Measurements from ENCODE around the gene STK16.
A peak's percentile ranks its signal among the peaks of the same experiment; 100 is the strongest.

STK16 gene

DNA sequence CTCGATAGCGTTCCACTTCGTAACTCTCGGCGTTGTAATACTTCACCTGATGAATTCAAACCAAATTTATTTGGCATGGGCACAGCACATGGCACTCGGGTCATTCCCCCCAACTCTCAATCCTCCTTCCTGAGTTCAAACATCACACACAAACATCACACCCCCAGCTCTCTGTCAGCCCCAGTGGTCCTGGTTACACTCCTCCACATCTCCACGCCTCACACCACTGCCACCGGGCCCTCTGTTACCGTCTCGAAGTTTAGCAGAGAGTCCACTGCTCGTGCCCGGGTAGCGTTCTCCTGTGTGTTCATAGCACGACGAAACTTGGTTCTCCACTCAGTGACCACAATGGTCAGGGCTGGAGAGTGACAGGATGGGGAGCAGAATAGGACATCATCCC lies 31.1 kb upstream of the STK16 start:
- DNase-seq: no peak

DNA sequence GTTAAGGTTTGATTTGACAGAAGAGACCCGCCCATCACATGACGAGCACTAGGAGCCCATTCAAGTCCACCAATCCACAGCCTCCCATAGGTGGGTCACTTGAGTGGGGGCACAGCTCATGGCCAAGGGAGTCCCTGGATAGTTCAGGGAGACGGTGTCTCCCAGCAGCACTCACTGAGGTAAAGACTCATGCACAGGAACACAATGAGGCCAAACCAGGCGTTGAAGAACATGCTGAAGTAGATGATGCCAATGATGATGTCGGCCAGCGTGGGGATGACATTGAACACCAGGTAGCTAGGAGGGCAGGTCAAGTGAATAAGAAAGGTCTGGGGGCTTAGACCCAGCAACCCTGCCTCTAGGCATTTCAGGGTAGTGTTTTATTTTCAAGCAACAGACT lies 30.5 kb upstream of the STK16 start:
- DNase-seq: no peak

DNA sequence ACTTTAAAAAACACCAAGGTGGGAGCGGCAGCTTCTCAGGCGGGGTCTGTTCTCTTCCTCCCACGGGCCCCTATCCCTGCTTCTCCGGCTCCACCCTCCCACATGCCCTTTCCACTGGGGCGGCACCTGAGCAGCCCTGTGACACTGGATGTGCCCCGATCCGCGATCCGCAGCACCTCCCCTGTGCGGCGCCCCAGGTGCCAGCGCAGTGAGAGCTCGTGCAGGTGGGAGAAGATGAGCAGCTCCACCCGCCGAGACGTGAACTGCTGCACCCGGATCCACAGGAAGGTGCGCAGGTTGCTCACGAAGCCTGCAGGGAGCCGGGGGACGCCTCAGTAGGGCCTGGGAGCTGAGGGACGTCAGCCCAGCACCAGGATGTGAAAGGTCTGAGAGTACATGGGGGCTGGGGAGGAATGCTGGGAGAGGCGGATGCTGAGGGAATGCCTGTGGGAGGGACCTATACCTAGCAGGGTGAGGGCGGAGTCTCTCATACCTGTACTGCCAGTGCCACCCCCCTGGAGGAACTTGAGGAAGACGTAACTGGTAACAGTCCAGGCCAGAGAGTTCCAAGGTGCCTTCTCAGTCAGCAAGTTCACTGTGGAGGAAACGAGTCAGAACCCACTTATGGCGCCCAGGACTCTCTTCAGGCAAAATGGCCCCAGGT lies 29.3 kb upstream of the STK16 start:
- DNase-seq: no peak

DNA sequence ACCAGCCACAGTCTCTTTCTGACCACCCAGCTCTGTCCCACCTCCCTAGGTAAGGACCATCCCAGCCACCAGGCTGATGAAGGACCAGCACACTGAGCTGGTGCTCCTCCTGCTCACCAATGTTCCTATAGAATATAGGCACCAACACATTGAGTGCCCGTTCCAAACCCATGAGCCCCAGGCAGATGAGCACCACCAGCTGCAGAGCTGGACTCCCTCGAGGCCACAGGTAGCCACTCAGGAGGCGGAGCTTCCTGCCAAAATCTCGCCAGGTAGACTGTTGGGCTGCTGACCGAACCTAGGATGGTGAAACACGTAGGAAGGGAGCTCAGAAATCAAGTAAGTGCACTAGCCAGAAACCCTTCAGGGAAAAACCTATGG lies 28.8 kb upstream of the STK16 start:
- no peak for DNase-seq

DNA sequence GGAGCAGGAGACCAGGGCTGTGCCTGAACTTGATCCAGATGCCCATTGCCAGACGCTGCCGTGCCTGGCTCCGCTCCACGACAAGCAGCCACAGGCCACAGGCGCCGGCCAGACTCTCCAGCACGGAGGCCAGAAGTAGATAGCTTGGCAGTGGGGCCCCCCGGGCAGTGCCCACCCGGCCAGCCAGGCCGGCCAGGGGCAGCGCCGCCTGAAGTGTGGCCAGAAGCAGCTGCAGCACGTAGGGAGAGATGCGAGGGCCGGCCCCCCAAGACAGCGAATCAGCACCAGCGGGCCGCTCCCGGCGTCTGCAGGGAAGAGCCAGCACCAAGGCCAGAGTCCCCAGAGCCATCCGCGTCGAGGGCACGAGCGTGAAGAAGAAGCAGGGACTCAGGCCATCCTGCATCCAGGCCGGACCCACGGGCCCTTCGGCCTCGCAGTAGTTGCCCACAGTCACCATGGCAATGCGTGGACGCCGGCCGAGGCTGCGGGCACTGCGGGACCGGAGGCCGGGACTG lies 27.0 kb upstream of the STK16 start:
- peak; percentile 52 to 66 for DNase-seq

DNA sequence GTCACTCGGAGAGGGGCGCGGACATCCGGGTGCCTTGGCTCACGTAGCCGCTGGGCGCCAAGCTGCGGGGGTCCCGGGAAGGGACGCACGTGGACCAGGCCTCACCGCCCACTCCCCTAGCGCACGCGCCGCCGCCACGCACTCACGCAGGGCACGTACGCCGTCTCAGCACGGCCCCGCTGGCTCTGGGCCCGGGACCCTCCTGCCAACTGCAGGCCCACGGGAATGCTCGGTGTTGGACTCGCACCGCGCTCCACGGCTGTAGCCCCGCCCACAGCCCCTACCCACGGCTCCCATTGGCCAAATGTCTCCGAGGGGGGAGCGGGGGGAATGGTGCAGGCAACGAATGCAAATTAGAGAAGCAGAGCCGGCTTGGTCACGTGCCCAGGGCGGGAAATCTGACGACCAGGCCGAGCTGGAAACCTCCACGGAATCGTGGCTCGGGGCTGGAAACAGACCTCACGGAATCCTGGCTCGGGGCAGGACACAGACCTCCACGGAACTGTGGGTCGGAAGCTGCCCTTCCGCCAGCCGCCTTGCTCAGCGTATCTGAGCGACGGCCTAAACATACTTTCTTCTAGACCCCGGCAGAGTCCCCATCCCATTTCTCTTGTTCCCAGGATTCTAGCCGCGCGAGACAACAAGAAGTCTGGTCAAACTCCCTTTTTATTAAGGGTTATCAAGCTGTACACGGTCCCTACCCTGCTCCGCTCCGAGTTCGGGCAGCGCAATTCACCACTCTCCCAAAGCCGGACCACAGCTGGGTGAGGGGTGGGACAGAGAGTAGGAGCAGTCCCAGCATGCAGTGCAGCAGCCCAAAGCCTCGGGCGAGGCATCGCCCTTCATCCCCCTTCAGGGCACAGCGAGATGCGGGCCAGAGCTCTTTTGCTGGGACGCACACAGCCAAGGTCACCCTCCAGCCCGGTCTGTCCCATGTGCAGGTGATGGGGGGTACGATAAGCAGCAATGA lies 26.3 kb upstream of the STK16 start, which contains the start of gene ABCB6:
ABCB6 (minus strand) TSS at position 227 of the 970 bp plus-strand sequence. CDS start 285 bp downstream, outside the sequence.
- DNase-seq: peak; percentile 86 to 89

DNA sequence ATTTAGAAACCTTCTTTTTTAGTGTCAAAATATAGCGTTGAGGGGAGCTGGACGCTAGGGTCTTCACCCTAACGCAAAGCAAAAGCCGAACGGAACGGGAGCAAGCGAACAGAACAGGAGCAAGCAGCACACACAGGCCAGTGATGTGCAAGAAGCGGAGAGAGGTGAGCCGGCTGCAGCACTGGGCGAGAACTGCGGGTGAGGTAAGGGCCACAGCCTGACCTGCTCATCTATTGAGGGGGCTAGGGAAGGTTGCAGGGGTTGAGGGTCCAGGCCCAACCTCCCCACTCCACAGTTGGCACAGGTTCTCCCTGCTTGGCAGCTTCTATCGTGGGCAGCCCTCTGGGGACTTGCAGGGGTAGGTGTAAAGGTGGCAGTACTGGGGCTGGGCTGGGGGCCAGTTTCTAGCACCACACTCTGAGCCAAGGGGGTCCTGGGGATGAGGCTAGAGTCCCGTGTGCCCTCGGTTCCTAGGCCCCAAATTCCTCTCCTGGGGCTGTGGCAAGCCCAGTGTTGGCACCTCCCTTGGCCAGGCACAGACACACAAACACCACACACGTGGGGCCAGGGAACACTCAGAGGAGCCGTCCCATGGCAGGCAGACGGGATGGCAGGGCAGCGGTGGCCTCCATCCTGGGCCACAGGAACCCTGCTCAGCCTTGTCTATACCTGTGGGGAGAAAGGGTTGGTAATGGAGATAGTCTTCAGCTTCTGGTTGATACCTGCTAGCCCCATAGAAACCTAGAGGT lies 25.3 kb upstream of the STK16 start:
- DNase-seq: no peak

DNA sequence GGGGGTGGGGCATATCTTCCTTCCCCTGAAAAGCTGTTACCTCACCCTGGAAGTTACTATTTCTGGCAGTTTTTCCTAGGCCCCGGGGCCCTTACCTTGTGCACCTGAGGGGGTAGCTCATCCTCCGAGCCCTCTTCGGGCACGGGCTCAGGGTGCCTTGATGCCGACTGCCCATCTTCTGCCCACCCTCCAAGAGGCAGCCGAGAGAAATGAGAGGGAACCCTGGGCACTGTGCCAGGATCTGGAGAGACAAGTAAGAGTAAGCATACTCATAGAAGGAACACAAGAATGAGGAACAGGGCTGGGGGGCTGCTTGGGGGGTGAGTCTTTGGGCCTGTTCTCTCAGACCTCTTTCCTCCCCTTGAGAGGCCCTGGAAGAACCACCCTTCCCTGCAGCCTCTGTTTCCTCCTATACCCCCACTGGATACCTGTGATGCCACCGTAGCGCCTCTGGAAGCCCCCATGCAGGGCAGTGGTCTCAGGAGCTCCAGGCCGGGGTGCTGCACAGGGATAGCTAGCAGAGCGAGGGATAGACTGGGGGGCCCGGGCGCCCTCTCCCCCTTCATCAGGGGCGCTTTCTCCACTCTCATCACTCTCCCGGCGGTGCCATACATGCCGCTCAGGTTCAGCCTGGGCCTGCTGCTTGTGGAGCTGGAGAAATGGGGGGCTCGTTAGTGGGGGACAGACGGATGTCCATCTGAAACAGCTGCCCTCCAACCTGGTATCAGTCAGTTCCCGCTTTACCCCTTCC lies 24.5 kb upstream of the STK16 start:
- no peak for DNase-seq

DNA sequence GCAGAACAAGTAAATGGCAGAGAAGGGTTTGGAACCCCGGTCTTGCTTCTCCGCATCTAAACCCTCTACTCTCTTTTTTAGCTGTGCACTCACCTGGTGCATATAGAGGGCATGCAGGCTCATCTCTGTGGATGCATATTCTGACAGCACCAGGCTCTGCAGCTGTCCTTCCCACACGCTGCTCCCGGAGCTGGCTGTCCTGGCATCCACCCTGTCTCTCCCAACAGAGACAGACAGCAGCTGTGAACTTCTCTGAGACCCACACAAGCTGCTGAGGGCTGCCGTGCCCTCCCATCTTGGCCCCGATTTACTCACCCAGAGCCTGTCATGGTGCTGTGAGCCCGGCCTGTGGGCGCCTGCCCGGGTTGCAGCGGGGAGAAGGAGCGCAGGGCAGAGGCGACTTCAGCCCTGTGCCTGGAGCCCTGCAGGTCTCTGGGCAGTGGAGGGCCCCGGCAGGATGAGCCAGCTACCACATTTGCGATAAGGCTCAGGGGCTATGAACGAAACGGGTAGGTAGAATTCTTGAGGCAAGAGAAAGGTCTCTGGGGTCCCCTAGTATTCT lies 23.2 kb upstream of the STK16 start:
- no peak for DNase-seq

DNA sequence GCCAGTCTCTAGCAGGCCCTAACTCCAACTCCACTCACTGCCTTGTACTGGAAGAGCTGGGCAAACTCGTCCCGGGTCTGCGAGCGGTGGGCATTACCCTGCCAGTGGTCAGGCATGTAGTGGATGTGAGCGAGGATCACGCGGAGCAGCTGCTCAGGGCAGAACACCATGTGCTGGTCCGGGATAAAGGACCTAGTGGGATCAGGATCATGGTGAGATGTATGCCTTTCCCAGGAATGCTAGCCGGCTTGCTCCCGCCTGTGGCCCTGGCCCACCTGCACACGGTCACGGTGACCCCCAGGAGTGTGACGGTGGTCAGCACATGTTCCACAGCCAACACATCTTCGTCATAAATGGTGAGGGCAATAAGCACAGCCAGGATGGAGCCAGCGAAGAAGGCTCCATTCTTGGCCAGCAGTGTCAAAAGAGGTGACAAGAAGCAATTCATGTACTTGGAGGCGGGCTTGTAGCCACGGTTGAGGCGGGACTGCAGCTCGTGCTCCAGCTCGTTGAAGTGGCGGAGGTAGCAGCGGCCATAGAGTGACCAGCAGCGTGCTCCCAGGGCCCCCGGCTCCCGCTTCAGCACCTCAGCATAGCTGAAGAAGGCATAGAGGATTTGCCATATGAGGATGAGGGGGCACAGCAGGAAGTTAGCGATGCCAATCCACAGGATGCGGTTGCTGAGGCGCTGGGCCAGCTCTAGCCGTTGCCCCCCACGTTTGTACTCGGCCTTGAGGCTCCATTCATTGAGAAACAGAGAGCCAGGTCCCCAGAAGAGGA lies 21.3 kb upstream of the STK16 start:
- no peak for DNase-seq

DNA sequence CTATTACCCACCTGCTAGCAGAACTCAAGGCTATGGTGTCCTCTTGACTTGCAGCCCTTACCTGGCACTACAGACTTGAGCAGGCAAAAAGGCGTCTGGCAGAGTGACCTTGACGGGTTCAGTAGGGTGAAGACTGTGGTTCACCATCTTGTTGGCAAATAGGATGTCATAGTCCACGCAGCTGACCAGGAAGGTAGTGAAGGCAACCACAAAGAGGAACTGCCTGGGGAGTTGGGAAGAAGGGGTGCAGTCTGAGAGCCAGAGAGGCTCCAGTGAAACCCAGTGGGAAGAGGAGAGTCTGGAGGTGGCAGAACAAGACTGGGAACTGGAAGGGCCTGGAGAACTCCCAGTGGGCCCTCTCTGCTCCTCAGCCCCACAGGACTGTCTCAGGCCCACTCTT lies 19.9 kb upstream of the STK16 start:
- DNase-seq: no peak

DNA sequence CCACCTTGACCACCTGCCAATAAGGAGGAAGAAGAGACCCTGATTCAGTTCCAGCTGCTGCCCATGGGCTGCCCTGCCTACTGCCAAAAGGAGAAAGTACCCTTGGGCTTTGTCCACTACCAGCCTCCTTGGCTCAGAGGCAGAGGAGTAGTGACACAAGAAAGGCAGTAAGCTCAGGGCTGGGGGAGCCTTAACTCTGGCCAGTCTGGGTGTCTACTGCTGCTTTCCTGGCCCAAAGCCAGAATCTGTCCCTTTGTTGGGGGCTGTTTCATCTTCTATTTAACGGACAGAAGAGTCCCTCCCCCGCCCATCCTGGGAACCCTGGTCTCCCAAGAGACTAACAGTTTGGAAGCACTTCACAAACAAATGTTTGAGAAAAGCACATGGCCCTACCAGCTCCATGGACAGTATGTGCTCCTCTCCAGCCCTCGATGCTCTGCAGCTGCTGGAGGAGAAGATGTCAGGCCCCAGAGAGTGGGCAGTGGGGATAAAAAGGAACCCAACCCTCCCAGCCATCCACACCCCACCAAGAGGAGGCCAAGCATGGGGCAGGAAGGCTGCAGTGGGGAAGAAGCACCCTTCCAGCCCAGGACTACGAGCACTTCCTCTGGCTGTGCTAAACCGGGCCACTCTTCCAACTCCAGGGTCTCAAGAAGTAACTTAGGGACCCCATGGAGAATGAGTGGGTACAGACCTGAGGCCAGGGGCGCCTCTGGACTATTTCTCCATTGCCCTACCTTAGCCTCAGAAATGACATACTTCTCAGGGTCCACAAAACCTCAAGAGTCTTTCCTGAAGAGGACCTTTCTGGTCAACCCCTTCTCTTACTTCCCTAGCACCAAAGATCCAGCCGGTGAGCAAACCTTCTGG lies 17.0 kb upstream of the STK16 start:
- DNase-seq: no peak

DNA sequence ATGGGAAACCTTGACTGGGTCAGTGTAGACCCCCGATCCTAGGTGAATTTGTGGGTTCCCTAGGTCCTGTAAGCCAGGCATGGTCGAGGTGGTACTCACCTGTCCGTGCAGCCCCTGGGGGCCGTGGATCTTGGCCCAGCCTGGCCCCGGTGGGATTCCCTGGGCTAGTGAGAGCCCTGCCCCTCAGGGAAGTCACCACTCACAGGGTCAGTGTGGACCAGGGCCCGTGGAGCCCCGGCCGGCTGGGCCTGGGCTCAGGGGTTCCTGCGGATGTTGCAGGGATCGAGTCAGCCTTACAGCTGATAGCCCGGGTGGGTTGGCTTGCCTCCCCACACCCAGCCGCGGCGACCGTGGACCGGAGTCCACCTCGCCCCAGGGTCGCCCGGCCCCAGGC lies 16.4 kb upstream of the STK16 start:
- DNase-seq: no peak

DNA sequence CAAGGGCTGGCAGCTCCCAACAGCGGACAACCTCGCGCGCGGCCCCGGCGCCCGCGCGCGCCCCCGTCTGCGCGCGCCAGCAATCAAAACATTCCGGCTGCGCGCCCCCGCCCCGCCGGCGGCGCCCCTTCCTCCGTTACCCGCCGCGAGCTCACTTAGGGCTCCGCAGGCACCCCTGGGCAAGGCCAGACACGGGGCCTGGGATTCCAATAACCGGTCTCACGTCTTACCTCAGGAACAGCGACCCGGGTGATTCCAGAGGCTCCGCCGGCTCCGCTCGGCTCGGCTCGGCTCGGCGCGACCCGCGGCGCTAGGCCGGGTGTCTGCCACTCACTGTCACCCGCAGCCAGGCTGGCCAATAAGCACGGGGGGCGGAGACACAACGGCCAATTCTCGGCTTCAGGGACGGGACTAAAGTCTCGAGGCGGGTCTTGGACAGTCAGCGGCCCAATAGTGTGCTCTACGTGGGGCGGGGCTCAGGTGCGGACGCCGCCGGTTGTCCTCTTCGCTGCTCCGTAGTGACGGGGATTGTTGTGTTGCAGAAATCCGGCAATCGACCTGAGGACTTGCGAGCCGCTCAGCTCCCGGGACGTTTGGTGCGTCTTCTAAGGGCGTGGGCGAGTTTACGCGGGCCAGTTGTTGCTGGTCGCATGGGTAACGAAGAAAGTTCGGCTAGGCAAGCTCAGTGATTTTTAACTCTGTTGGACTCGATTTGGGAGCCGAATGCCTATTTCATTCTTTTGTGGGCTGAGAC lies 15.8 kb upstream of the STK16 start, which contains the start of the genes ANKZF1 and ATG9A:
ANKZF1 (plus strand) TSS at position 502 of the 754 bp plus-strand sequence. CDS start 452 bp downstream, outside the sequence.
ATG9A (minus strand) TSS at position 332 of the 754 bp plus-strand sequence. CDS start 1,612 bp downstream, outside the sequence.
- peak; percentile 96 to 98 for DNase-seq

DNA sequence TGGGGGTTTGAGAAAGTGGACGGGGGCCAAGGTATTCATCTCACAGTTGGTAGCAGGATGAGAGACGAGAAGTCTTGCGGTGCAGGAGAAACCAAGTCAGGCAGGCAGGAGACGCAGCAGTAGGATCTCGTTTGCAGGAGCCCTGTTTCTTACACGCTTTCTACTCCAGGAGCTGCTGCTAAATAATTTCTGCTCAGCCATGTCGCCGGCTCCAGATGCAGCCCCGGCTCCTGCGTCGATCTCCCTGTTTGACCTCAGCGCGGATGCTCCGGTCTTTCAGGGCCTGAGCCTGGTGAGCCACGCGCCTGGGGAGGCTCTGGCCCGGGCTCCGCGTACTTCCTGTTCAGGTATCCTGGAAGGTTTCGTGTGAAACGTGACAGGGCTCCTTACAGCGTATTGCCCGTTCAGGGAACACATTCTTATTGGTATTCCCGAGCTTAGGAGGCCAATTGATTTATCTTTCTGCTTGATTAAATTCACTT lies 15.2 kb upstream of the STK16 start:
- DNase-seq: peak in 1 of 2 experiments; percentile 42

DNA sequence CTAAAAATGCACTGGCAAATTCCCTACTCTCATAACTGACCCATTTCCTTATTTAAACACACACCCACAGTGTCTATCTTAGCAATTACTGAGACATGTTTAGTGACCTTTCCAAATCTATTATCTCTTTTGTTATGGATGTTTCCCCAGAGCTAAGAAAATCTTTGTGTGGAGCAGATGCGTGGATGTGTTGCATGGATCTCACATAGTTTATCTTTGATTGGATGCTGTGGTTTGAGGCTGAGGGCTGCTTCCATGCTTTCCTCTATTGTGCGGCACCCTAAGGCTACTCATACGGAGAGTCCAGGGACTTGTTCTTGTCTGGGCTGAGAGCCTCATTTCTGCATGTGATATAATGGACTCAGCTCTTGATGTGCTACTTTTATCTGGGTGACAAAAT lies 10.9 kb upstream of the STK16 start:
- no peak for DNase-seq

DNA sequence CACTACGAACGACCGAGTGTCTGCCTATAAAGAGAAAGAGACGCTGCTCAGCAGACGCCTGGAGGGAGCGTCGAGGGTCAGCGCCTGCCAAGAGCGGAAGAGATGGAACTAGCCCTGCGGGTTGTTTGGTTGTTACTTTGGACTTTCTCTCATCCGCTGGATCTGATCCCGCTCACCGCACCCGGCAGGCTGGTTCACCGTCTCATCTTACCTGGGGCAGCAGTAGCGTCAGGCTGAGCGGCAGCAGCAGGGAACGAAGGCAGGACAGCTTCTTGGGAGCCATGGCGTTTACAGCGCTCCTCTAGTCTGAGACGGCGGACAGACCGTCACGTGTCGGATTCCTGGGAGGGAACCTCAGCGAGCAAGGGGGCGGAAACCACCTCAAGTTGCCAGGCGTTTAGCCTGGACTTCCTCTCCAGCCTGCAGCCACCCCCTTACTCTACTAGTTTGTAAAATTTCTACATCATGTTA lies 2.0 kb upstream of the STK16 start:
- no peak for DNase-seq

DNA sequence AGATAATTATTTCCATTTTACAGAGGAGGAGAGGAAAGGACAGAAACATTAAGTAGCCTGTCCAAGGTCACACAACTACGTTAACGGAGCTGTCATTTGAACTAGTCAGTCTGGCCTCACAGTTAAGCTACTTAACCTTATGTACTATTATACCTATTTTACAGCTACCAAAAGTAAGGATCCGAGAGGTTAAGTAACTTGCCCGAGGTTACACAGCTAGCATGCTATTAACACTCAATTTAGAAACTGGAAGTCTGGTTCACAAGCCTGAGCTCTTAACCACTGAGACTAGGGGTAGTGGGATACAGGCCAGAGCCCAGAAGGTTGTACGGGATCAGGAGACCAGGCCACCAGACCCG lies 511 bp upstream of the STK16 start:
- DNase-seq: no peak

DNA sequence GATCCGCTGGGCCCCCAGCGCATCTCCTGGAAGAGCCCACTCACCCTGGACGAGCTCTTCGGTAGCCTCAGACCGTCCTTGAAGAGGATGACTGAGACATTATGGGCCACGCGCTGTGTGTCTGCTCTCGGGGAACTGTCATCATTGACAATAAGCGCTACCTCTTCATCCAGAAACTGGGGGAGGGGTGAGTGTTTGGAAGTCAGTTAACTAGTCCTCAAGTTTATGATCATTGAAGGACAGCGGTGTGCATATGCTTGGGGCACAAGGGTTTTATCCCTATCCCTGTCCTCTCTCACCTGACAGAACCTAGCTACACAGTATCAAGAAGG lies 586 bp downstream of the STK16 start:
- no peak for DNase-seq

Measured in SW 1271 (cell line).